Stimulated activated CD8-positive, alpha-beta memory T cell treated with anti-CD3 and anti-CD28 coated beads, Interleukin-4, amount 100 ng/mL, for 48 hours (primary cell): ENCODE measurements around the gene SLC35E4.
A peak's percentile ranks its signal among the peaks of the same experiment; 100 is the strongest.

ENCODE experiments used
- DNase-seq: peaks from one replicate; pipeline ENCODE4 v3.0.0-alpha.2; 2020

SLC35E4 gene

DNA sequence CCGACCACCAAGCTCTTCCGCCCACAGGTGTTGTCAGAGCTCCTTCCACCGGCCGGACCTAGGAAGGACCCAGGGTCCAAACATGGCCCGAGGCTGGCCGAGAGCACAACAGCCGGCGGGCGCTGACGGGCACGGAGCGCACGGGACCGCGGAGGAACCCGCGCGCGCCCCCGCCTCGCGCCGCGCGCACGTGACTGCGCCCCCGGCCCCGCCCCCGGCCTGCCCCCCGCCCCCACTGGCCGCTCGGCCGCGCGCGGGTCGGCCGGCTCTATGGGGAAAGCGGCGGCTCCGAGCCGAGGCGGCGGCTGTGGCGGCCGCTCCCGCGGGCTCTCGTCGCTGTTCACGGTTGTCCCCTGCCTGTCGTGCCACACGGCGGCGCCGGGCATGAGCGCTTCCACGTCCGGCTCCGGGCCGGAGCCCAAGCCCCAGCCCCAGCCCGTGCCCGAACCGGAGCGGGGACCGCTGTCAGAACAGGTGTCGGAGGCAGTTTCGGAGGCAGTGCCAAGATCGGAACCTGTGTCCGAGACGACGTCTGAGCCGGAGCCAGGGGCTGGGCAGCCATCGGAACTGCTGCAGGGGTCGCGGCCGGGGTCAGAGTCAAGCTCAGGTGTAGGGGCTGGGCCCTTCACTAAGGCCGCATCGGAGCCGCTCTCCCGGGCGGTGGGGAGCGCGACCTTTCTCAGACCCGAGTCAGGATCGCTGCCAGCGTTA, 59.2 kb downstream of the SLC35E4 start, which contains the start of gene OSBP2:
Gene OSBP2, plus strand, starts transcription at position 235 of the 711 bp plus-strand sequence. Its CDS starts 36 bp downstream, at position 271.
- peak; percentile 53 for DNase-seq

GRCh38 chr22:30695351-30695851, 59.8 kb downstream of the SLC35E4 start:
- no peak for DNase-seq

GRCh38 chr22:30695871-30696655, 60.5 kb downstream of the SLC35E4 start:
- no peak for DNase-seq
